GM19468 (cell line): Measurements from ENCODE around the gene ANO3.
"Not testable (repeated sequence)": the region's sequence is repeated elsewhere in the genome, so short reads cannot be mapped to it uniquely, and the experiment has no call there.

Experiments
- ATAC-seq: cut with Tn5 transposase; IDR thresholded peaks from one replicate; pipeline ENCODE4 v1.9.1; 2021; ENCODE audit warnings: mild to moderate bottlenecking, moderate library complexity, moderate number of reproducible peaks; ENCODE audit not compliant: unreplicated experiment; ENCODE audit errors: extremely low read depth

The ANO3 gene

DNA sequence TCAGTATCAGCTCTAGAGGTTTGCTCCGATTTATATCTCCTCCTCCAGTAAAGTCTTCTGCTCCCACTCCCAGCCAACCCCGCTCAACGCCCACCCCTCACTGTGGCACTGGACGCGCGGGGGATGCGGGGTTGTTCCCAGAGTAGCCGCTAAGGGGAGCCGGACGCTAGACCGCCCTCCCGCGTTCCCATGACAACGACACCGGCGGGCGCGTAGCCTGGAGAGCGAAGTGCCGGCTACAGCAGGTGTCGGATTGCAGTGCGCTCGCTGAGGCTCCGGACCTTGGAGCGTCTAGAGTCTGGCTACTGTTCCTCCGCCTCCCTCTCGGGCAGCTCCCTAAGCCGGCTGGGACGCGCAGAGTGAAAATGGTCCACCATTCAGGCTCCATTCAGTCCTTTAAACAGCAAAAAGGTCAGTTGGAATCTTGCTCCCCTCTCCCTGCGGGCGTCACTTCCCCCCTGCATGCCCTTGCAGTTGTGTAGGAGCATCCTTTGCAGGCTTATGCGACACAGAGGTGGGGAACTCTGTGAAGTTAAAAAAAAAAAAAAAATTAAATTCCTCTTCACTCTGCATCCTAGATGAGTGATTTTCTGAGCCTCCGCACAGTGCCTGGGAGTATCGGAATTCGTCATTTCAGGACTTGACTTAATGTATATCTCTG, at the start of gene ANO3:
TSS of gene ANO3 (plus strand) at position 220 of the 661 bp plus-strand sequence. CDS start at position 366, 146 bp downstream.
- peak; percentile 85 for ATAC-seq

DNA sequence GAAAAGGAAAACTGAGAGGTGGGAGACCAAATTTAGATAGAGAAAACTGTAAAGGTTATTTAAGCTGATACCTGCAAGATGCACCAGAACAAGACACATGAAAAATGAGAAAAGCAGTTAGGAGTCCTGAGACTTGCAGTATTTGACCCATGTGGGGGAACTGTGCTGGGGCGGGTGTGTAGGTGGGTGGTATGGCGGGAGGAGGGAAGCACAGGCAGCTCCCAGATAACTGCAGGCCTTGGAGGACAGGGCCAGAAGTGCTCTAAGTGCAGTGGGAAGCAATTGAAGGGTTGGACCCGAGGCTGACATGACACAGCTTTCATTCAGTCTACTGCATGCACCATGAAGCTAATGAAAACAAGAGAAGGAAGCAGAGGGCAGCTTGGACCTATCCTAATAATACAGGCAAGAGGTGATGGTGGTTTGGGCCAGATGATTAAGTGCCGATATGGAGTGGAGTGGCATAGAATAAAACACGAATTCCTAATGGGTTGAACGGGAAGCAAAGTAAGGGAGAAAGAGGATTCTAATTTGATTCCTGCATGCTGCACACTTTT, 48.0 kb upstream of the ANO3 start:
- no peak for ATAC-seq

DNA sequence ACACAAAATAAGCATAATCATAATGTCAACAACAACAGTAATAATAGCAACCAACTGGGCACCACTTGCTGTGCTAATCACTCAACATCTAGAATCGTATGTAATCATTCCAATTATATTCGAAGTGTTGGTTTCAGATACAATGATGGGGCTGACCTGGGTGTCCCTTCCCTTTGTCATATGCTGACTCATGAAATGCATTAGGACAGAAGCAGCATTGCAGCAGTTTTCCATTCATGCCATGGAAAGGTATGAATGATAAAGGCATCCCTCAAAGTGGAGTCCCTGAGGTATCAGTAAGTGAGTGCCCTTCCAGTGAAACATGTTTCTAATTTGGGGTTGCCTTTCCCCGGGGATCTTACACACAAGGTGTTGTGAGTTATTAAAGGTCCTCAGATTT, 46.3 kb upstream of the ANO3 start:
- no peak for ATAC-seq

DNA sequence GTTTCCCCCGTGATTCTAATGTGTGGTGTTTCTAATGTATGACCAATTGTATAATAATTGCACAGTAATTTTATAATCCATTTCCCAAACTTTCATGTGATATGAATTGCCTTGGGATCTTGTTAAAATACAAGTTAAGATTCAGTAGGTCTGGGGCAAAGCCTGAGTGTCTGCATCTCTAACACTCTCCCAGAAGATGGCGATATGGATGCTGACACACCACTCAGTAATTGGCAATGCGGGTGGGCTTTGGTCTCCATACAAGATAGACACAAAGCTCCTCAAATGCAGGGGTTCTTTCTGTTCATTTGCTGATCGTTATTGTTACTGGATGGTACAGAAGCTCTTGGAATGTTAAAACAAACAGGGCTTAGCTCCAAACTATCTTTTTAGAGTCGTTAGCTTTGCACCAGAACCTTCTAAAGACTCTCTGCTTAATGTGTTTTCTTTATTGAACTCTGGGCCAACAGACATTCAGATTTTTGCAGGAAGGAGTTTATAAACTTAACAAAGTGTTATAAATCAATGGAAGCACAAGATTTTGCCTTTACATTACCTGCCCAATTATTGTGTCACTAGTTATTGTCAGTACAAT, 45.4 kb upstream of the ANO3 start:
- no peak for ATAC-seq

DNA sequence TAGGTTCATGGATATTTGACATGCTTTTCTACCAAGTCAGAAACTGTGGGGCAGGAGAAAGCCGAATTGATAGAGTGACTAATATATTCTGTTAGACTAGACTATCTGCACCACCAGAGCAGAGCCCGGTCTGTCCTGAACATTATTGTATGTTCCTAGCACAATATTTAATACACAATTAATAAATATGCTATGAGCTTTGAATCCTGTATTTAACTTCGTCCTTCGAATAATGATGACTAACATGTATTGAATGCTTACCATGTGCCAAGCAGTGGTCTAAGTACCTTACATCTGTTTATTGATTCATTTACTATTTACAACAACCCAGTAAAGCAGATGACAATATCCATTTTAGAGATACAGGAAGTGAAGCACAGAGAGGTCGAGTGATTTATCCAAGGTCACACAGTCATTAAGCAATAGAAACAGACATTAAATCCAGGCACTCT, 44.8 kb upstream of the ANO3 start:
- no peak for ATAC-seq

DNA sequence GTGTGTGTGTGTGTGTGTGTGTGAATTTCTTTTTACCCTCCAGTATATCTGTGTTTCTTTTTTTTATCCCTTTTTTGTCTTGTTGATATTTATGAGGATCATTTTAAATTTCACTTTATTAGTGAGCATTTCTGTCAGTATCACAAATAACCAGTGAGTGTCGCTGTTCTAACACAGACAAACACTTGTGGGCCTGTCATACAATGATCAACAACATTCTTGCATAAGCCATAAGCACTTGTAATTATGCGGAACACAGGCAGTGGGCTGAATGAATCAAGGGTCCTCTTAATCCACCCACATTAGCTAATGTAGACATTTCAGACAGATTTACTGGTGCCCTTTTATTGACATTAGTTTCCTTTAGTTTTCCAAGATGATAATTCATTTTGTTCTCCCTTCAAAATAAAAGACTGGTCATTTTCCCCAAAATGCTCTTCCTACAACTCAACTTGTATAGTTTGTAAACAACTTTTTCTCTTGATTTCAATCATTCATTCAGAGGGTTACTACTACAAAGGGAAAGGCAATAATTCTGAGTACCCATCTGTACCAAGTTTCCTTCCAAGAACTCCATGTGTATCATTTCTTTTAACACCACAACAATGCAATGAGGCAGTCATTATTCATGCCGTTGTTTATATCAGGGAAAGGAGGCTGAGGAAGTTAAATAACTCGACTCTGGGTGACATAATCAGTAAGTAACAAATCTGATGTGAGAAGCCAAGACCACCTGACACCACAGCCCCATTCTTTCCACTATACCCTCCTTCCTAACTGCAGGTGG, 34.5 kb upstream of the ANO3 start:
- peak; percentile 30 for ATAC-seq

DNA sequence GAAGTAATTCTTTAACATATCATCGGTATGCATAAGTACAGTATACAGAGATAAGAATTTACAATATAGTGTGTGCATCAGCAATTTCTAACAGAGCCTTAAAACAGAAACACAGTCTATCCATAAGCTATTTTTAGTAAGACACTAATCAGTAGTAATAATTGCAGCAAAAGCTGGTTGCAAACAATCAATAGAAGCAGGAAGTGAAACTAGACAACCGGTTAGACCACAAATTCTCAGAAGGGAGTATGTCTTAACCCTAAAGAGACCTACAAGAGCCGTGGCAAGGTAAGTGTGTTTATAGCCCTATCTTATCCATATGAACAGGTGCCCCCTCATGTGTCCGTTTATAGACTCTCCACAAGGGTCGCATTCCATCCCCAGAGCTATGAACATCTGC, 15.6 kb upstream of the ANO3 start:
- not testable (repeated sequence) for ATAC-seq

DNA sequence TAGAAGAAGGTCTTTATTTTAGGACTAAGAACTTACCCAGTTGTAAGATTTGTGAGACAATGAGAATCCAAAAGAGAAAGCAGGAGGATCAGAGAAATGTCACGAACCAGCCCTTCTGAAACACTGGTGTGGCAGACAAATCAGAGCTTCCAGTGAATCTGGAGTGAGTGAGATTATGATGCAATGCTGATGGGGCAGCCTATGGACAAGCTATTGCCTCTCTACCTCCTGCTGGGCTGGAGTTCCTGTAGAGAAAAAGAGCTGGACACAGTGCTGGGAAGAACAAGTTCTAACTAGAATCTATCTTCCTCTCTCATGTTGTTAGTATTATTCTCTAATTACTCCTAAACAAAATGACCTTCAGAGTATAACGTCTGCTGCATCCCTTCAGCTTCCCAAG, 12.0 kb upstream of the ANO3 start:
- ATAC-seq, result no peak

DNA sequence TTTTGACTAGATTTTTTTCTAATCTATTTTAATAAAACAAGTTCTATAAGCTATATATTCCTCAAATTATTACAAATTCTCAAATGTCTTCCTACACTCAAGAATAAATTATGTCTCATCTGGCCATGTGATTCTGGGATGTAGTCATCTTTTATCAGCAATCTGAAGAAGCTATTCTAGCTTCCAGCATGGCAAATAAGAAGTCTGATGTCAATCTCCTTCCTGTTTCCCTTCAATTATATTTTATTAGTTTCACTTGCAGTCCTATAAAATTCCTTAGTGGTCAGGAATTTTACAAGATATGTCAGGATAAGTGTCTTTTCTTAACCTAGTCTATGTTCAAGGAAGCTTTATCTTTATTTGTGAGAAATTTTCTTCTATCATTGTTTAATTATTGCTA, 10.4 kb upstream of the ANO3 start:
- no peak for ATAC-seq

DNA sequence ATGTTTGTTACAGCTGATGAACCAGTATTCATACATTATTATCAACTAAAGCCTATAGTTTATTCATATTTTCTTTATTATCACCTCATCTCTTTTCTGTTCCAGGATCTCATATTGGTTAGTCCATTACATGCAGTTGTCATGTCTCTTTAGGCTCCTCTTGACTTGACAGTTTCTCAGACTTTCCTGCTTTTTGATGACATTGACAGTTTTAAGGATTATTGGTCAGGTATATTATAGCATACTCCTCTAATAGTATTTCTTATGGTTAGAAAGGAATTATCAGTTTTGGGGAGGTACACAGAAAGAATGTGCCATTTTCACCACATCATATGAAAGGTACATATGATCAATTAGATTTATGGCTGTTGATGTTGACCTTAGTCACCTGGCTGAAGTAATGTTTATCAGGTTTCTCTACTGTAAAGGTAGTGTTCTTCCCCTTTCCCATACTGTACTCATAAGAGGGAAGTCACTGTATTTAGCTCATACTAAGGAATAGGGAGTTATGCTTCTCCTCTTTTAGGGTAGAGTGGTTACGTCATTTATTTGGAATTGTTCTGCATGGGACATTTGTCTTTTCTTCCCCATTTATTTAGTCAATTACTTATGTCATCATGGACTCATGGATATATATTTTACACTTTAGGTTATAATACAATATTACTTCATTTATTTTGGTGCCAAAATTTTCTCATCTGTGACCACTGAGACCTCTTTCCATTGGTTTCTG, 9.4 kb upstream of the ANO3 start:
- ATAC-seq, result no peak

DNA sequence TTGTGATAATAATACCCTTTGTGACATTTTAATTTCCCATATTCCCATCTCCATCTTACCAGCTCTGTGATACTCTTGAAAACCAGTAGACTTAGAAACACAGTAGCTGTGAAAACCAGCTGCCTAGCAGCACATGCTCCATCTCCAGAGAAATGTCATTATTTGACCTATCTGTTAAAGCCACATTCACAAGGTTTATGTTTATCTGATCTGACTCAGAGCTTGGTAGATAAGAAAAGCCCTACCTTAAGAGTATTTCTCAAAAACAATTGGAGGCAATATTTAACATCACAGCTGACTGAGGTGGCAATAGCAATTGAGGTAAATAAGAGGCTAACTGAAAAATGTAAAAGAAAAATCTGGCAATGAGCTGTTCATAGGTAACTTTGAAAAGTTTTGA, 8.1 kb upstream of the ANO3 start:
- ATAC-seq, result no peak

DNA sequence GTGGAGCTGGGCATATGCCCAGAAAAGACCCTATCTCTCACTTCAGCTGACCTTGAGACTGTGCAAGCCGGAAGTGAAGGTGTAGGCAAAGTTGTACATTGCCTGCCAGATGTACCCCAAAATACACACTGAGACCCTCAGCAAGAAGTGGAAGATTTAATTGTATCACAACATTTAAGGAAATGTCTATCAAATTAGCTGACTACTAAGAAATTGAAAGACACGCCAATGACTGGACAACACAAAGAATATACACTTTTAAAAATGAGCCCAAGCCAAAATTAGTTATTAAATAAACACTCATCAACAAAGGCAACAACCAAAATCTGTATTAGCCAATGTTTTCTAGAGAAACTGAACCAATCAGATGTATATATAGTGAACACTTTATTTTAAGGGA, 7.7 kb upstream of the ANO3 start:
- no peak for ATAC-seq

DNA sequence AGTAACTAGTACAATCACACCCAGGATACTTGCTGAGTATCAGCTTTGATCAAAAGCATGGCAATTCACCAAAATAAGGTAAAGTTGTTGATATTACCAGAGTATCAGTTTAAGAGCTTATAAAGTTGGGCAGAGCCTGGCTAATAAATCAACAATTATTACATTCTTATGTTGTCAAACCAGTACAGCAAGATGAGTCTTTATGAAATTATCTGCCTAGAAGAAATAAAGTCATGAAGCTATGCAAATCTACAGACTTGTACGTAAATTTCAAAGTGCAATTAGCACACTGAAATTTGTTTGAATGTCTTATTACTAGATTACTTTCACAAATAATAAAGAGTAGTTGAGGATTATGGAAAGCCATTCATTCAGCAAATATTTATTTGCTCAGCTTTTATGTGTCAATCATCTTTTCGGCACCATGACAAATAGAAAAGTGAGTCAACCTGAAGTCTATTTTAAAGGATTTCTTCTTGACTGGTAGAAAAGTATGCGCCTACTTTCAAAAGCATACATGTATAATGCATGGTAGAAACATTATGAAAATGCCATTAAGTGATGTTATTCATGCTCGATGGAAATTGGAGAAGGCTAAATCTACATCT, 5.0 kb upstream of the ANO3 start:
- ATAC-seq, result no peak

DNA sequence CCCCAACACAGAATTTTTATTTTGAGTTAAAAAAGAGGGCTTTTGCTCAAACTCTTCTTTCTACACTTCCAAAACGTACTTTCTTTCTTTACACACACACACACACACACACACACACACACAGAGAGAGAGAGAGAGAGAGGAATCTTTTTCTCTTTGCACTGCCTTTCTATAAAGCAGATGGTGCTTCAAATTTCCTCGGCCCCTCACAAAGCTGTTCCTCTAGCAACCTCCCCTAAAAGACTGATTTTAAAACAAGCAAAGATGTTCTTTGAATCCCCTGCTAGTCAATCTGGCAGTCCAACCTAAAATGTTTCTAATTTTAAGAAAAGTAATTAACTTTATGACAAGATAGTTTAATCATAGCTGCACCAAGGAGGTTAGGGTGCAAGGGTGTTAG, 2.7 kb upstream of the ANO3 start:
- no peak for ATAC-seq

DNA sequence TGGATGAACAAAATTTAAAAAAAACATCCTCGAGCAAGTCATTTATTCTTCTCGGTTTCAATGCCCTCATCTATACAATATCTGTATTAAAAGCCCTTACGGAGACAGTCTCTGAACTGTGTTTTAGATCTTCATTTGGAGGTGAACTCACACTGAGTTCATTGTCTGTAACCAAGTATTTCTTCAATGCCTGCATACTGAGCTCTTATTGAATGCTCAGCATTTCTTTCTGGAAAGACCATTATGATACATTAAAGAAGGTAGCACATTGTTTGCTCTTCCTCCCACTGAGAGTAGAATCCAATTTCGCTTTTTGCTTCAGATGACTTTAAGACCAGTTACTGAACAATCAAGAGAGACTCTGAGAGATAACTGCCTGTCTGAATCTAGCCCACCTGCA, 1.7 kb upstream of the ANO3 start:
- ATAC-seq, result no peak

DNA sequence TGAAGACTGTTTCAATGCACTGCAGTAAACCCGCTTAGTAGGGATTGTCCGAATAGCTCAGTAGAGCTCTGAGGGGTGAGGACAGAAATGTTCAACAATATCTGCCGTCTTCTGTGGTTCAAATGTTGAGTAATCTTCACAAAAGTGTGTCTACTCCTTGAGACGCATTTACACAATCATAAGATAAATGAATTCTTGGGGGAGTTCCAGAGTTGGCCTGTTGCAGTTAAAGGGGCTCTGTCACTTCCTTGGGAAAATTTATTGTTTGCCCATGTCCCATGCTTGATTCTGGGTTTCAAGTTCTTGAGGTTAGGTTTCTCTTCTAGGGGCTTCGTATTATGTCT, 614 bp downstream of the ANO3 start:
- ATAC-seq, result no peak

DNA sequence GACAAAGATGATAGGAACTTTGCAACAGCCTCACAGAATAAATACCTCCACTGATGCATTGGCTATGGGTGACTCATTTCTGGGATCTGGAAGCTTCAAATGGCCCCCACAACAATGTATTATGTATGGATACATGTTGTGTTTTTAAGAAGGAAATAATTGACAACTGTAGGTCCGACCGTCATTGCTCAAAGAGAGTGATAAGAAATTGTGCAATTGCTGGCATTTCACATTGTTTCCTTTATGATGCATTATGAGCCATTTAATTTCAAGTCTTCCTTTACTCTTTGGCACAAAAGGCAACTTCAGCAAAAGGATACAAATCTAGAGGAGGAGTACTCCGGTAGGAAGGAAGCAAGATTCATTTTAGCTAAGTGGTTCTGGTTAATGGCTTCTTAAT, 2.0 kb downstream of the ANO3 start:
- ATAC-seq, result no peak

DNA sequence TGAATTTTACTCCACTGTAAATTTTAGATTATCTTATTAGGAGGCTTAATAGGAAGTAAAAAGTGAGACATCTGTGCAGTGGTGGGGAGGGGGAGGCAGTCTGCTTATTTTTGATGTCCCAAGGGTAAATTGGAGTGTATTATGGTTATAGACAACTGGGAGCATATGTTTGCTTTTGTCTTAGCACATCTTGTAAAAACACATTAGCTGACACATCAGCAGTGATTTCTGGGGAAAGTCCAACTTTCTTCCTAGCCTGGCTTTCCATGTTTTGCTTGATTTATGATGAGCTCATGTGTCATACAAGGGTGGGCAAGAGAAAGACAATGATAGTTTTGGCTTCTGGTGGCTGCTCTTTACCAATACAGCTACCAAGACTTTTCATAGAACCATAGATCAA, 4.0 kb downstream of the ANO3 start:
- no peak for ATAC-seq

DNA sequence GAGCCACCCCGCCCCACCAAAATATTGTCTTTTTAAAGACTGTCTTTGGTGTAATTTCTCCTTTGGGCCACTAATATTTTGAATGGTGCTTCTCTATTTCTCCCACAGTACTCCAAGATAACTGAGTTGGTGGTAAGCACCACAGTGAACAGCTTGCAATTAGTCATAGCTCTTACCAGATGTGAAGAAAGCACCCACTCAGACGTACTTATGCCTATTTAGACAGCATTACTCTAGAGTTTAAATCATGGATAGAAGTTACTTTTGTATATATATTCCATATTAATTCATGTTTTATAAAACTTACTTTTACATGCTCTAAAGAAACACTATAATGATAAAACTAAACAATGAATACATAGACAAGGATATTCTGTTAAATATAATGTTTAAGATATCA, 12.7 kb downstream of the ANO3 start:
- no peak for ATAC-seq

DNA sequence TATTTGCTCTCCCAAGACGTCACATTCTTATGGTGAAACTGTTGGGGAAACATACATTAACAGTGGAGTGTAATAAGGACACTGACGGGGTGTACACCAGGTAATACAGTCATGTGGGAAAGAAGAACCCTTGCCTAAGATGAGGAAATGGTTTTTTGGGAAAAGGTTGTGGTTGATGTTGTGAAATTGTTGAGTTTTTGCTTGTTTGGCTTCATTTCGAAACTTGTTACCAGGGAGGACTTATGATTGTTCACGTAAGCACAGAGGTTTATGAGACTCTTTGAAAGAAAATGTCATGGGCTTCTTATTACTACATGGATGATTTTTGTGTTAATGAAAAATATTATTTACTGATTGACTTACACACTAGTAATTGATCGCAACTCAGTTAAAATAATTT, 16.8 kb downstream of the ANO3 start:
- no peak for ATAC-seq
